ENCODE measurements around the gene PSAT1. TPM values are rescaled to one million over a fixed set of nuclear protein-coding genes. Genes with fewer than 3 reads are reported as not detected.

The PSAT1 gene
- total RNA-seq, 1 experiment from 2014 or later, result 226 TPM

- no peak for ATAC-seq
- Histone ChIP-seq H3K4me1 (ENCODE audit: control insufficient read depth in 1 of 2, insufficient read depth in 2 of 2, low read length in 2 of 2) (no peaks in the 10 kb centered on the region), H3K79me2 (ENCODE audit: insufficient read depth, low read length) (no peaks in the 10 kb centered on the region), H3K9me2 (ENCODE audit: insufficient read depth) (no peaks in the 10 kb centered on the region), H3K36me3 (ENCODE audit: control insufficient read depth in 1 of 2, insufficient read depth in 2 of 2, low read length in 2 of 2) (peaks cover 11 to 19% of the 10 kb centered on the region in 2 experiments; a peak in 3 of 4 replicates), H3K27ac (ENCODE audit: low read depth, low read length) (no peak overlapping the region), H4K20me1 (ENCODE audit: insufficient read depth) (no peaks in the 10 kb centered on the region), H3K27me3 (ENCODE audit: insufficient read depth, low read length) (no peaks in the 10 kb centered on the region), H3K9me3 (ENCODE audit: control insufficient read depth in 1 of 2, insufficient read depth in 1 of 2, low read depth in 1 of 2, low read length in 2 of 2) (no peaks in the 10 kb centered on the region), H2AFZ (ENCODE audit: low read depth, low read length, poor library complexity, severe bottlenecking) (no peak overlapping the region), H3K4me2 (ENCODE audit: low read length) (no peak overlapping the region), H3K9ac (ENCODE audit: low read length) (no peak overlapping the region), H3K4me3 (replicated peaks in 1 of 2; ENCODE audit: low read depth in 1 of 2, low read length in 2 of 2) (no peak overlapping the region)
- no peak for DNase-seq (ENCODE audit: low read depth, low spot score)
- no TSS peak for BruUV-seq (replicated peaks)
- RAD21 ChIA-PET (ENCODE audit: low non-redundant PET in 1 of 2, low total read pairs in 2 of 2, uncharacterized antibody in 2 of 2, unreplicated experiment in 2 of 2), result no interaction called here
- intact Hi-C loops (cut with micrococcal nuclease), result no loop called here
- TF ChIP-seq YY1 (IDR thresholded peaks at IDR 0.05; ENCODE audit: extremely low read depth, insufficient replicate concordance, low read depth, low read length) (no peak), SP1 (IDR thresholded peaks at IDR 0.05; ENCODE audit: low read depth) (no peak), REST (IDR thresholded peaks at IDR 0.05; ENCODE audit: low read depth) (no peak), TCF7L2 (IDR thresholded peaks at IDR 0.05; ENCODE audit: borderline replicate concordance, extremely low read depth, insufficient read depth, insufficient read length) (no peak), JUND (IDR thresholded peaks at IDR 0.05) (no peak), ZFX (IDR thresholded peaks at IDR 0.05) (no peak), EZH2 (IDR thresholded peaks at IDR 0.05) (no peak), ZBTB33 (IDR thresholded peaks at IDR 0.05; ENCODE audit: extremely low read depth, insufficient replicate concordance, low read length) (no peak)
- CTCF ChIA-PET, result no interaction called here
- POLR2A ChIA-PET, result no interaction called here
These were observed 27.8 kb downstream of the PSAT1 start for GRCh38 chr9:78324682-78325081.

Measured in HCT116 (cell line).